Trophoblast cell (in vitro differentiated cells and primary cell): ENCODE data around the gene PITX3.
"Not testable (repeated sequence)": the region's sequence is repeated elsewhere in the genome, so short reads cannot be mapped to it uniquely, and the experiment has no call there.

ENCODE experiments used
- DNase-seq, 2 donors: peaks; one replicate each; pipeline ENCODE4 v3.0.0-alpha.2; 2016
- H2AFZ ChIP-seq: 2 replicates; pipeline ENCODE4 v1.6.1; 2013; ENCODE audit warnings: low read length, moderate library complexity, mild to moderate bottlenecking; ENCODE audit not compliant: insufficient read depth, poor library complexity
- H2AK5ac ChIP-seq: 2 replicates; pipeline ENCODE4 v1.6.1; 2013; ENCODE audit warnings: mild to moderate bottlenecking, low read length
- H2BK120ac ChIP-seq: 2 replicates; pipeline ENCODE4 v1.6.1; 2013; ENCODE audit warnings: low read length, mild to moderate bottlenecking, moderate library complexity; ENCODE audit not compliant: insufficient read depth, poor library complexity
- H2BK12ac ChIP-seq: 2 replicates; pipeline ENCODE4 v1.6.1; 2013; ENCODE audit warnings: mild to moderate bottlenecking, low read length, moderate library complexity
- H2BK5ac ChIP-seq: 2 replicates; pipeline ENCODE4 v1.6.1; 2013; ENCODE audit warnings: low read length, low read depth, moderate library complexity, mild to moderate bottlenecking; ENCODE audit not compliant: poor library complexity
- H3K14ac ChIP-seq: 2 replicates; pipeline ENCODE4 v1.6.1; 2013; ENCODE audit warnings: mild to moderate bottlenecking, low read length
- H3K18ac ChIP-seq: 2 replicates; pipeline ENCODE4 v1.6.1; 2013; ENCODE audit warnings: mild to moderate bottlenecking, low read length
- H3K23ac ChIP-seq: 2 replicates; pipeline ENCODE4 v1.6.1; 2013; ENCODE audit warnings: low read length
- H3K27ac ChIP-seq: 2 replicates; pipeline ENCODE4 v1.5.1; 2013; ENCODE audit warnings: low read depth, mild to moderate bottlenecking, inconsistent platforms, low read length, moderate library complexity
- H3K27me3 ChIP-seq: 2 replicates; pipeline ENCODE4 v1.6.1; 2013; ENCODE audit warnings: inconsistent platforms, mild to moderate bottlenecking, low read length, moderate library complexity; ENCODE audit not compliant: insufficient read depth
- H3K36me3 ChIP-seq, 2 experiments: 1 replicate in 1 of 2; 2 replicates in 1 of 2; pipeline ENCODE4 v1.6.1; 2013; ENCODE audit warnings: low read length in 2 of 2, mild to moderate bottlenecking in 2 of 2, moderate library complexity in 1 of 2; ENCODE audit not compliant: insufficient read depth in 2 of 2, control insufficient read depth in 1 of 2
- H3K4ac ChIP-seq: 2 replicates; pipeline ENCODE4 v1.6.1; 2013; ENCODE audit warnings: low read depth, mild to moderate bottlenecking, low read length, moderate library complexity
- H3K4me1 ChIP-seq, 2 experiments: 1 replicate in 1 of 2; 2 replicates in 1 of 2; pipeline ENCODE4 v1.6.1; 2013; ENCODE audit warnings: low read length in 2 of 2, mild to moderate bottlenecking in 2 of 2, moderate library complexity in 1 of 2; ENCODE audit not compliant: insufficient read depth in 2 of 2, control insufficient read depth in 1 of 2
- H3K4me2 ChIP-seq: 2 replicates; pipeline ENCODE4 v1.6.1; 2013; ENCODE audit warnings: inconsistent platforms, mild to moderate bottlenecking, low read length, moderate library complexity
- H3K4me3 ChIP-seq: 2 replicates; pipeline ENCODE4 v1.5.1; 2013; ENCODE audit warnings: mild to moderate bottlenecking, low read depth, low read length, inconsistent platforms
- H3K79me1 ChIP-seq: one replicate; pipeline ENCODE4 v1.6.1; 2013; ENCODE audit warnings: low read length
- H3K79me2 ChIP-seq: 2 replicates; pipeline ENCODE4 v1.6.1; 2013; ENCODE audit warnings: low read length, mild to moderate bottlenecking; ENCODE audit not compliant: control insufficient read depth, insufficient read depth, poor library complexity
- H3K9ac ChIP-seq: 2 replicates; pipeline ENCODE4 v1.6.1; 2013; ENCODE audit warnings: mild to moderate bottlenecking, low read length
- H3K9me3 ChIP-seq: 2 replicates; pipeline ENCODE4 v1.6.1; 2013; ENCODE audit warnings: low read depth, mild to moderate bottlenecking, control low read depth, inconsistent platforms, low read length; ENCODE audit not compliant: insufficient read depth
- H4K12ac ChIP-seq: 2 replicates; pipeline ENCODE4 v1.6.1; 2013; ENCODE audit warnings: low read depth, mild to moderate bottlenecking, low read length, moderate library complexity
- H4K8ac ChIP-seq: 2 replicates; pipeline ENCODE4 v1.6.1; 2013; ENCODE audit warnings: low read depth, mild to moderate bottlenecking, low read length, moderate library complexity
- H4K91ac ChIP-seq: one replicate; pipeline ENCODE4 v1.6.1; 2013; ENCODE audit warnings: low read depth, mild to moderate bottlenecking, low read length, moderate library complexity
- WGBS: extraction: QIAGEN DNeasy Blood & Tissue Kit; methylation state at CpG from one replicate; pipeline ENCODE4 v1.1.7; 2013; ENCODE audit warnings: missing lambda C conversion rate; ENCODE audit not compliant: insufficient read length, insufficient coverage; ENCODE audit errors: extremely low coverage; 5-methylcytosine and 5-hydroxymethylcytosine counted together

Gene PITX3

GRCh38 chr10:102219370-102219769 lies 21.9 kb downstream of the PITX3 start:
- H3K23ac ChIP-seq, result no peak overlapping the region
- H4K8ac ChIP-seq, result no peak overlapping the region
- H3K18ac ChIP-seq, result no peak overlapping the region
- H2AFZ ChIP-seq, result no peak overlapping the region
- no peaks in the 10 kb centered on the region for H3K36me3 ChIP-seq
- H4K12ac ChIP-seq, result no peak overlapping the region
- WGBS, result no CpG with 5 or more reads among the region's 5 CpGs
- H3K27ac ChIP-seq, result no peak overlapping the region
- H2BK12ac ChIP-seq, result no peak overlapping the region
- H2BK5ac ChIP-seq, result no peak overlapping the region
- no peak overlapping the region for H3K9ac ChIP-seq
- no peaks in the 10 kb centered on the region for H3K27me3 ChIP-seq
- no peak overlapping the region for H2BK120ac ChIP-seq
- DNase-seq, result no peak
- no peak overlapping the region for H3K4ac ChIP-seq
- no peaks in the 10 kb centered on the region for H3K9me3 ChIP-seq
- no peak overlapping the region for H3K4me3 ChIP-seq
- H3K79me2 ChIP-seq, result no peaks in the 10 kb centered on the region
- no peak overlapping the region for H2AK5ac ChIP-seq
- H3K14ac ChIP-seq, result no peak overlapping the region
- H3K4me2 ChIP-seq, result no peak overlapping the region
- no peaks in the 10 kb centered on the region for H3K4me1 ChIP-seq
- no peak overlapping the region for H4K91ac ChIP-seq
- no peaks in the 10 kb centered on the region for H3K79me1 ChIP-seq

DNA sequence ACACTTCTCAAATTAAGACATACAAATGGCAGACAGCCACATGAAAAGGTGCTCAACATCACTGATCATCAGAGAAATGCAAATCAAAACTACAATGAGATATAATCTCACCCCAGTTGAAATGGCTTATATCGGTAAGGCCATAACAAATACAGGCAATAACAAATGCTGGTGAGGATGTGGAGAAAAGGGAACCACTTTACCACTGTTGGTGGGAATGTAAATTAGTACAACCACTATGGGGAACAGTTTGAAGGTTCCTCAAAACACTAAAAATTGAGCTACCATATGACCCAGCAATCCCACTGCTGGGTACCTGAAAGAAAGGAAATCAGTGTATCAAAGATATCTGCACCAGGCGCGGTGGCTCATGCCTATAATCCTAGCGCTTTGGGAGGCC lies 27.7 kb downstream of the PITX3 start:
- not testable (repeated sequence) for H3K27me3 ChIP-seq, H2AFZ ChIP-seq, DNase-seq, H2BK5ac ChIP-seq, H3K36me3 ChIP-seq, H3K79me2 ChIP-seq, H3K4me1 ChIP-seq, H3K79me1 ChIP-seq, H3K27ac ChIP-seq, H3K18ac ChIP-seq, H3K23ac ChIP-seq, H3K9me3 ChIP-seq, H4K12ac ChIP-seq, H3K14ac ChIP-seq, H3K9ac ChIP-seq, H4K91ac ChIP-seq, H3K4me3 ChIP-seq, H3K4ac ChIP-seq, H2BK120ac ChIP-seq, H2BK12ac ChIP-seq, H3K4me2 ChIP-seq, H2AK5ac ChIP-seq, H4K8ac ChIP-seq
- WGBS, result no CpG with 5 or more reads among the region's 4 CpGs

GRCh38 chr10:102211615-102212299 lies 29.6 kb downstream of the PITX3 start:
- no peak overlapping the region for H4K8ac ChIP-seq
- no peak overlapping the region for H3K27ac ChIP-seq
- no peak overlapping the region for H4K12ac ChIP-seq
- H3K4me1 ChIP-seq, result no peaks in the 10 kb centered on the region
- no peak overlapping the region for H2BK120ac ChIP-seq
- H3K18ac ChIP-seq, result no peak overlapping the region
- no peaks in the 10 kb centered on the region for H3K9me3 ChIP-seq
- H3K4ac ChIP-seq, result no peak overlapping the region
- H3K9ac ChIP-seq, result no peak overlapping the region
- no peaks in the 10 kb centered on the region for H3K27me3 ChIP-seq
- no peak overlapping the region for H2AK5ac ChIP-seq
- H3K36me3 ChIP-seq, result no peaks in the 10 kb centered on the region
- H3K79me2 ChIP-seq, result no peaks in the 10 kb centered on the region
- no peak overlapping the region for H3K14ac ChIP-seq
- H3K23ac ChIP-seq, result no peak overlapping the region
- H4K91ac ChIP-seq, result no peak overlapping the region
- H3K79me1 ChIP-seq, result no peaks in the 10 kb centered on the region
- H2BK5ac ChIP-seq, result no peak overlapping the region
- no peak overlapping the region for H3K4me3 ChIP-seq
- no peak overlapping the region for H2BK12ac ChIP-seq
- H2AFZ ChIP-seq, result no peak overlapping the region
- no peak overlapping the region for H3K4me2 ChIP-seq
- WGBS, result no CpG with 5 or more reads among the region's 3 CpGs
- no peak for DNase-seq

GRCh38 chr10:102208311-102209035 lies 32.8 kb downstream of the PITX3 start:
- no peak overlapping the region for H2BK5ac ChIP-seq
- H3K14ac ChIP-seq, result no peak overlapping the region
- H3K4me1 ChIP-seq, result no peaks in the 10 kb centered on the region
- H3K79me1 ChIP-seq, result no peaks in the 10 kb centered on the region
- no peak overlapping the region for H3K9ac ChIP-seq
- no peak overlapping the region for H2BK12ac ChIP-seq
- H3K4ac ChIP-seq, result no peak overlapping the region
- no peak overlapping the region for H2BK120ac ChIP-seq
- H3K27me3 ChIP-seq, result no peaks in the 10 kb centered on the region
- no peak overlapping the region for H4K8ac ChIP-seq
- DNase-seq, result no peak
- H3K9me3 ChIP-seq, result peaks cover 9% of the 10 kb centered on the region
- no peak overlapping the region for H4K12ac ChIP-seq
- no peak overlapping the region for H2AFZ ChIP-seq
- H3K79me2 ChIP-seq, result no peaks in the 10 kb centered on the region
- H3K18ac ChIP-seq, result no peak overlapping the region
- no peak overlapping the region for H3K23ac ChIP-seq
- no peak overlapping the region for H3K4me2 ChIP-seq
- H4K91ac ChIP-seq, result no peak overlapping the region
- no peak overlapping the region for H2AK5ac ChIP-seq
- no peak overlapping the region for H3K4me3 ChIP-seq
- H3K27ac ChIP-seq, result no peak overlapping the region
- H3K36me3 ChIP-seq, result no peaks in the 10 kb centered on the region
- no CpG with 5 or more reads among the region's 5 CpGs for WGBS
